ENCODE data around the gene SEC16B. TPM values are rescaled to one million over a fixed set of nuclear protein-coding genes. Genes with fewer than 3 reads are reported as not detected.

The SEC16B gene
- total RNA-seq, 1 donor from 2014 or later = not detected

DNA sequence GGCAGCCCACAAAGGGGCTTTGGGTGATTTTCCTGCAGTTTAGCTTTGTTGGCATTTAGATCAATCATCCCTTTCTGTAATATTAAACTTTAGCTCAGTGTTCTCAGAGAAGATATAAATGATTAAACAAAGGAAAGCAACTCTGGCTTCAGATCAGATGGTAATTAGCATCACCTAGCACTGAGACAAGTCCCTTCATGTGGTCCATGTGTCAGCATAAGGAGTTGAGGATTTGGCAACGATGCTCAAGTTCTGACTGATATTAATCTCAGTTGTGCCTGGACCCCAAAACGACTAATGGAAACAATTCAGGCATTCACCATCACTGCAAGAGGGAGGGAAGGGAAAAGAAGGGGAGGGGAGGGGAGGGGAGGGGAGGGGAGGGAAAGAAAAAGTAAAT lies 60.4 kb downstream of the SEC16B start:
- no peaks in the 10 kb centered on the region for H3K4me1 Mint-ChIP-seq (ENCODE audit: low read depth)
- no peak for DNase-seq (ENCODE audit: low spot score)
- peaks cover 4% of the 10 kb centered on the region for H3K9me3 Mint-ChIP-seq
- no peaks in the 10 kb centered on the region for H3K36me3 Mint-ChIP-seq (ENCODE audit: low read depth)
- H3K27ac Mint-ChIP-seq = no peak overlapping the region
- no peak overlapping the region for H3K4me3 Mint-ChIP-seq
- H3K27me3 Mint-ChIP-seq (ENCODE audit: insufficient read depth) = peaks cover 2% of the 10 kb centered on the region
- intact Hi-C loops (cut with micrococcal nuclease) = no loop called here

DNA sequence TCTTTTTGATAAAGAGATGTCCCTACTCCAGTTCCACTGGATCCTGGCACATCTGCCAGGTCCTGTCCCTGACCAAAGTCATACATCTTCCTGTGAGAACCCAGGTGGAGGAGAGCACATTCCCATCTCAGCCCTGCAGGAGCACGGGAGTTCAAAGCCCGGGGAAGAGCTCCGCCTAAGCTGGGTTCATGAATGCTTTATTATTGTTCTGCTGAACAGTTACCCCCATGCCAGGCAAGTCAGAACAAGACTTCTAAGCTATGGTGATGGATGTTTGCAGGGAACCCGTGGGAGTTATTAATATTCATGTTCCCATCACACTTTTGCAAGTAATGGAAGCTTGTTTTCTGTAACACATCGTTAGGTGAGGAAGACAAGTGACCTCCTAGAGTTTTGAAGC lies 62.9 kb downstream of the SEC16B start:
- intact Hi-C loops (cut with micrococcal nuclease) = no loop called here
- Mint-ChIP-seq H3K4me3 (no peak overlapping the region), H3K4me1 (ENCODE audit: low read depth) (no peaks in the 10 kb centered on the region), H3K36me3 (ENCODE audit: low read depth) (no peaks in the 10 kb centered on the region), H3K9me3 (peaks cover 4% of the 10 kb centered on the region), H3K27ac (no peak overlapping the region), H3K27me3 (ENCODE audit: insufficient read depth) (peaks cover 2% of the 10 kb centered on the region)
- no peak for DNase-seq (ENCODE audit: low spot score)

DNA sequence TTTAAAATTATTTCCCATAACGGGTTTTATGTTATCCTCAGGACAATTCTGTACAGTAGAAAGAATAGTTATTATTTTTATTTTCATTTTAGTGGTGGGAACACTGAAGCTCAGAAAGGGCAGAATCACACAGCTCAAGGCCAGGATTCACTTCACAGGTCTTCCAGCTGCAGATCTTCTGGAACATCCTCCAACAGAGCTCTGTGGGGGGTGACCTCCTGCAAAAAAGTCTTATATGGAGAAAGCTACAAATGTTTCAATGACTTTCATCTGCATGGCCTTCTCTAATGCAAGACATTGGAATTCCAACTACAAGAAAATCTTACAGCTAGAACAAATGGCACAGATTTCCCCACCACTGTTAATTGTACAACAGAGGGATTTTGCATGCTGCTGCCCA lies 64.2 kb downstream of the SEC16B start:
- no peak for DNase-seq (ENCODE audit: low spot score)
- no peaks in the 10 kb centered on the region for H3K36me3 Mint-ChIP-seq (ENCODE audit: low read depth)
- H3K27me3 Mint-ChIP-seq (ENCODE audit: insufficient read depth) = peaks cover 2% of the 10 kb centered on the region
- peaks cover 4% of the 10 kb centered on the region for H3K9me3 Mint-ChIP-seq
- H3K27ac Mint-ChIP-seq = no peak overlapping the region
- H3K4me3 Mint-ChIP-seq = no peak overlapping the region
- no peaks in the 10 kb centered on the region for H3K4me1 Mint-ChIP-seq (ENCODE audit: low read depth)
- intact Hi-C loops (cut with micrococcal nuclease) = no loop called here

DNA sequence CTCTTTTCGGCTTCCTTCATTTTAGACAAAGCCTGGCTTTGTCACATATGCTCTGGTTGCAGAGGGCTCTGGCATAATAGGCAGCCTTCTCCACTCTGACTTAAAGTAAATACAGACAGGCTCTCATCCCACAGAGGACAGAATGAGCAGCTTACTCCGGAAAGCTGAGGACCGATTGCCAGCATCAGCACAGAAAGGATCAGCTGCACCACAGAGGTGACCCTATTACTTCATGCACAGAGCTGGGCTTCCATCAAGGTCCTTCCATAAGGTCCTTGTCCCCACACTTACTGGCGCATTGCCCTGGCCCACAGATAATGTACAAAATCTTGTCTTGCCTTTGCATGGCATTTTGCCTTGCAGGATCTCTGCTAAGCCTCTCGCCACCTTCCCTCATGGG lies 67.6 kb downstream of the SEC16B start:
- H3K4me1 Mint-ChIP-seq (ENCODE audit: low read depth) = no peaks in the 10 kb centered on the region
- intact Hi-C loops (cut with micrococcal nuclease) = no loop called here
- H3K36me3 Mint-ChIP-seq (ENCODE audit: low read depth) = no peaks in the 10 kb centered on the region
- H3K4me3 Mint-ChIP-seq = no peak overlapping the region
- no peak overlapping the region for H3K27ac Mint-ChIP-seq
- peaks cover 3% of the 10 kb centered on the region for H3K9me3 Mint-ChIP-seq
- DNase-seq (ENCODE audit: low spot score) = no peak
- H3K27me3 Mint-ChIP-seq (ENCODE audit: insufficient read depth) = no peaks in the 10 kb centered on the region

DNA sequence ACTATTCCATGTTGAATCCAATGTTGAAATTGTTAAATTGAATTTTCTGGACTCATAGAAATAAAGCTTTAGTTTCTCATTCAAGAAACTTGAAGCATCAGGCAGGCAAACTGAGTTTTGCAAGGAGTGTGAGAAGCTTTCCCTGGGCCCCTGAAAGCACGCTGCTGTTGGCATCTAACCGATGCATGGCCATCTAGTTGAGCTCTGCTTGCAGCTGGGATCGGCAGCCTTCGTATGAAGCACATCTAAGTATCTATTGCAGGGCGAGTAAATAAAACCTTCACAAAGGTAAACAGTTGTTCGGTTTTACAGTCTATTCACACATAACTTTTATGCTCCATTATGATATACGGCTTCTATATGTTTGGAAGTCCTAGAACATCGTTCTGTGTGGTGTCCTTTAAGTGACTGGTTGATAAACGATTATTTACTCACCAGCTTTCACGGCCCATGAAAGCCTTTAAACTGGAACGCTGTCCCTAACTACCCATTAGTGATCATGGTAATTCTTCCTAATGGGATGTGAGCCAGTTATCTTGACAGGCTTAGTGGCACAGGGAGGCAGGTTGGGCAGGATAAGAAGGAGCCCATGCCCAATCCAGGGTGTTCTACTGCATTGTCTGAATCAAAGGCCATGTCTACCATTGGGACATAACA lies 71.7 kb downstream of the SEC16B start:
- Mint-ChIP-seq H3K36me3 (ENCODE audit: low read depth) (no peaks in the 10 kb centered on the region), H3K4me1 (ENCODE audit: low read depth) (no peaks in the 10 kb centered on the region), H3K27me3 (ENCODE audit: insufficient read depth) (no peaks in the 10 kb centered on the region), H3K27ac (no peak overlapping the region), H3K4me3 (no peak overlapping the region), H3K9me3 (peaks cover 3% of the 10 kb centered on the region)
- no peak for DNase-seq (ENCODE audit: low spot score)
- intact Hi-C loops (cut with micrococcal nuclease) = no loop called here

DNA sequence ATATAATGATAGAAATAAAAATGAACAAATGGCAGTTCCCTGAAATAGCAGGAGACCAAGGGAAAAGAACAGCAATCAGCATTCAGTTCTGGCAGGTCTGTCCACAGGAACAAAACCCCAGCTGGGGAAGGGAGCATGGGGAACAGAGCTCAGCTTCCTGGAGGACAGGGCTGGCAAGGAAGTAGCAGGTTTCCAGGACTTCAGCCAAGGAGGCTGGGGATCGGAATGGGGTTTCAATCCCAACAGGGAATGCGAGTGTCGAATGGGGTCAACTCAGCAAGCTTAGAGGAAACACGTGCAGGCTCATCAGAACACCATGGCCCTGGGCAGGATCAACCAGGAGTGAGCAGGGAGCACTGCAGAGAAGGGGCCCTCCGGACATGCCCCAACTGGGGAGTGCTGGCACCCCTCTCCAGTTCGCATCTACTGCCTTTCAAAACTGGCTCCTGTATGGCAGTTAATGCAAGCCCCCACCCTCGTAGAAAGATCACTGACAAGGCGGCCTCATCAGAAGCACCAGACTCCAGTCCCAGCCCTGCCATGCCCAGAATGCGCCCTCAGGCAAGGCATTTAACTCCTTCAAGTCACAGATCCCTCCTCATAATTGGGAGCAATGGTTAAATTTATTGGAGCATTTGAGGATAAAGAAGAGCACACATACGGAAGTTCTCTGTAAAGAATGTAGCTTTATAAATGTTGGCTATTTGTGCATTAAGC lies 72.4 kb downstream of the SEC16B start:
- no peak overlapping the region for H3K4me3 Mint-ChIP-seq
- no peaks in the 10 kb centered on the region for H3K27me3 Mint-ChIP-seq (ENCODE audit: insufficient read depth)
- no peaks in the 10 kb centered on the region for H3K4me1 Mint-ChIP-seq (ENCODE audit: low read depth)
- no peaks in the 10 kb centered on the region for H3K36me3 Mint-ChIP-seq (ENCODE audit: low read depth)
- H3K27ac Mint-ChIP-seq = no peak overlapping the region
- DNase-seq (ENCODE audit: low spot score) = no peak
- peaks cover 3% of the 10 kb centered on the region for H3K9me3 Mint-ChIP-seq
- intact Hi-C loops (cut with micrococcal nuclease) = no loop called here

Other genes starting within 250 kb of the SEC16B start
- not detected in 2 replicates for gene RASAL2, start 124.0 kb upstream of the SEC16B start, total RNA-seq